Measurements from ENCODE around the gene NOL4L. TPM values are rescaled to one million over a fixed set of nuclear protein-coding genes. Genes with fewer than 3 reads are reported as not detected.

Gene NOL4L
- total RNA-seq, 1 donor from 2014 or later, result 30.5 TPM

DNA sequence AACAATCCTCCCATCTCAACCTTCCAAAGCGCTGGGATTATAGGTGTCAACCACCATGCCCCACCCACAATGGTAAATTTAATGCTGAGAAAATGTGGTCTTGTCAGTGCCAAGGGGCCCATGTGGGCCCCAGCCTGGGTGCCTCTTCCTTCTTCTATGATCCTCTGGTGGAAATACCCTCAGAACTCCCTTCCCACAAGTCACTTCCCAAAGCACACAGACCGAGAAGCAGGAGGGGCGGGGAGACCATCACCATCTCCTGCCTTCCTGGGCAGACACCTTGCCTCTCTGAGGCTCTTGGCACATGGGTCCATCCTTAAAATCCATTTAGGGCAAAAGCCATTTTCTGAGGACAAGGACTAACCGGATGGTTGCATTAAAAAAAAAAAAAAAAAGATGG is 59.0 kb downstream of the NOL4L start:
- H3K4me3 Mint-ChIP-seq (ENCODE audit: unreplicated experiment), result no peak overlapping the region
- no peak for DNase-seq (ENCODE audit: extremely low spot score, unreplicated experiment)
- TF ChIP-seq, protein P1, sequence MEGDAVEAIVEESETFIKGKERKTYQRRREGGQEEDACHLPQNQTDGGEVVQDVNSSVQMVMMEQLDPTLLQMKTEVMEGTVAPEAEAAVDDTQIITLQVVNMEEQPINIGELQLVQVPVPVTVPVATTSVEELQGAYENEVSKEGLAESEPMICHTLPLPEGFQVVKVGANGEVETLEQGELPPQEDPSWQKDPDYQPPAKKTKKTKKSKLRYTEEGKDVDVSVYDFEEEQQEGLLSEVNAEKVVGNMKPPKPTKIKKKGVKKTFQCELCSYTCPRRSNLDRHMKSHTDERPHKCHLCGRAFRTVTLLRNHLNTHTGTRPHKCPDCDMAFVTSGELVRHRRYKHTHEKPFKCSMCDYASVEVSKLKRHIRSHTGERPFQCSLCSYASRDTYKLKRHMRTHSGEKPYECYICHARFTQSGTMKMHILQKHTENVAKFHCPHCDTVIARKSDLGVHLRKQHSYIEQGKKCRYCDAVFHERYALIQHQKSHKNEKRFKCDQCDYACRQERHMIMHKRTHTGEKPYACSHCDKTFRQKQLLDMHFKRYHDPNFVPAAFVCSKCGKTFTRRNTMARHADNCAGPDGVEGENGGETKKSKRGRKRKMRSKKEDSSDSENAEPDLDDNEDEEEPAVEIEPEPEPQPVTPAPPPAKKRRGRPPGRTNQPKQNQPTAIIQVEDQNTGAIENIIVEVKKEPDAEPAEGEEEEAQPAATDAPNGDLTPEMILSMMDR (IDR thresholded peaks at IDR 0.05), result no peak
- no peaks in the 10 kb centered on the region for H3K27me3 Mint-ChIP-seq (ENCODE audit: unreplicated experiment)
- no peaks in the 10 kb centered on the region for H3K9me3 Mint-ChIP-seq (ENCODE audit: unreplicated experiment)
- H3K36me3 Mint-ChIP-seq (ENCODE audit: unreplicated experiment), result peaks cover 5% of the 10 kb centered on the region
- no peak overlapping the region for H3K27ac Mint-ChIP-seq (ENCODE audit: unreplicated experiment)
- peaks cover 58% of the 10 kb centered on the region for H3K4me1 Mint-ChIP-seq (ENCODE audit: unreplicated experiment)

DNA sequence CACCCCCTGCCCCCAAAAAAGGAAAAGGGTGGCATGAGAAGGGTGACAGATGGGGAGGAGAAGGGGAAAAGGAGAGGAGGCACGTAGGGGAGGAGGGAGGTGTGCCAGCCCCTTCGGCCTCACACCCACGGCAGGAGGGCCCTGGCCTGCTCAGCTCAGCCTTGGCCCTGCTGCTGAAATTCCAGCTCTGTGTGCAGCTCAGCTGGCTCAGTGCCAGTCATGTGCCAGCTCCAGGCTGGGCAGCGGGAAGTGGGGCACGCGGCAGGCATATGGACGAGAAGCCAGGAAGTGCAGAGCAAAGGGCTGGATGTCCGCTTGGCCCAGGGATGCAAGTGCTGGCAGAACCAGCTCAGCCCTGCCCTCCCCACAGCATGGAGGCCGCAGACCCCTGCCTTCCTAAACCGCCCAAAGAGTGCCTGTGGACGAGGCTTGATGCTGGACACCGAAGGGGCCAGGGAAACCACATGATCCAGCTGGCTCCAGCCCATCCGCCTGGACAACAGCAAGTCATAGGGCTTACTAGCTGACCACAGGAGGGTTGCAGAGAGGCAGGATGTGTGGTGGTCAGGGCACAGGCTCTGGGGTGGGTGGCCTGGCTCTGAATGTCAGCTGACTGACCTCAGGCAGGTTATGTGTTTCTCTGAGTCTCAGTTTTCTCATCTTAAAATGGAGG is 60.2 kb downstream of the NOL4L start:
- Mint-ChIP-seq H3K4me1 (ENCODE audit: unreplicated experiment) (peaks cover 58% of the 10 kb centered on the region), H3K36me3 (ENCODE audit: unreplicated experiment) (peaks cover 8% of the 10 kb centered on the region)

DNA sequence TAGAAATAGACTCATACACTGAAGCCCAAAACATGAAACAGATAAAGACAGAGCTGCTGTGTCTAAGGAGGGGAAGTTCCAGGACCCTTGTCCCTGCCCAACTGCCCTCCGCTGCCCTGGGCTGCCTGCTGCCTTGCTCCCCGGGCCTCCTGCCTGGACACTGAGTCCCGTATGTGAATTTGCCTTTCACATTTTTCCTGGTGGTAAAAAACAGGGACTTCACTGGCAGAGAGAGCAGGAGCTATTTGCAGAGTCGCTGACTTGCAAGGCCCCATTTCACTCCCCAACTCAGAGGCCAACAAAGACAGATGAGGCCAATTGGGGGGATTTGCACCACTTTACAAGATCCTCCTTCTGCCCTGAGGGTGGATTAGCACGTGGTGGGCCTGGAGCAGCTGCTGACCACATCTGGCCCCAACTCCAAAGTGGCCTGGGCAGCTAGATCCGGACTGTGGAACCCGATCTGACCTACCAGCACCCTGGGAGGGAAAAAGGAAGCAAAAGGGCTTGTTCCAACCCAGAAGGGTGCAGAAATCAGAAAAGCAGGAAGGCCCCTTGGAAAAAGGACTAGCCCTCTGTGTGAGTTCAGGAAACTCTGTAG is 61.4 kb downstream of the NOL4L start:
- H3K9me3 Mint-ChIP-seq (ENCODE audit: unreplicated experiment), result no peaks in the 10 kb centered on the region
- TF ChIP-seq, protein P1 (IDR thresholded peaks at IDR 0.05), result no peak
- no peak for DNase-seq (ENCODE audit: extremely low spot score, unreplicated experiment)
- H3K27ac Mint-ChIP-seq (ENCODE audit: unreplicated experiment), result no peak overlapping the region
- no peaks in the 10 kb centered on the region for H3K27me3 Mint-ChIP-seq (ENCODE audit: unreplicated experiment)
- H3K4me1 Mint-ChIP-seq (ENCODE audit: unreplicated experiment), result peaks cover 58% of the 10 kb centered on the region
- no peak overlapping the region for H3K4me3 Mint-ChIP-seq (ENCODE audit: unreplicated experiment)
- H3K36me3 Mint-ChIP-seq (ENCODE audit: unreplicated experiment), result peaks cover 13% of the 10 kb centered on the region

More for the DNA sequence above, 60.2 kb downstream of the NOL4L start:
- TF ChIP-seq, protein P1 (IDR thresholded peaks at IDR 0.05), result no peak
- Mint-ChIP-seq H3K27ac (ENCODE audit: unreplicated experiment) (peak overlapping the region; percentile 31), H3K27me3 (ENCODE audit: unreplicated experiment) (no peaks in the 10 kb centered on the region), H3K9me3 (ENCODE audit: unreplicated experiment) (no peaks in the 10 kb centered on the region), H3K4me3 (ENCODE audit: unreplicated experiment) (no peak overlapping the region)
- peak; percentile 94 for DNase-seq (ENCODE audit: extremely low spot score, unreplicated experiment)

DNA sequence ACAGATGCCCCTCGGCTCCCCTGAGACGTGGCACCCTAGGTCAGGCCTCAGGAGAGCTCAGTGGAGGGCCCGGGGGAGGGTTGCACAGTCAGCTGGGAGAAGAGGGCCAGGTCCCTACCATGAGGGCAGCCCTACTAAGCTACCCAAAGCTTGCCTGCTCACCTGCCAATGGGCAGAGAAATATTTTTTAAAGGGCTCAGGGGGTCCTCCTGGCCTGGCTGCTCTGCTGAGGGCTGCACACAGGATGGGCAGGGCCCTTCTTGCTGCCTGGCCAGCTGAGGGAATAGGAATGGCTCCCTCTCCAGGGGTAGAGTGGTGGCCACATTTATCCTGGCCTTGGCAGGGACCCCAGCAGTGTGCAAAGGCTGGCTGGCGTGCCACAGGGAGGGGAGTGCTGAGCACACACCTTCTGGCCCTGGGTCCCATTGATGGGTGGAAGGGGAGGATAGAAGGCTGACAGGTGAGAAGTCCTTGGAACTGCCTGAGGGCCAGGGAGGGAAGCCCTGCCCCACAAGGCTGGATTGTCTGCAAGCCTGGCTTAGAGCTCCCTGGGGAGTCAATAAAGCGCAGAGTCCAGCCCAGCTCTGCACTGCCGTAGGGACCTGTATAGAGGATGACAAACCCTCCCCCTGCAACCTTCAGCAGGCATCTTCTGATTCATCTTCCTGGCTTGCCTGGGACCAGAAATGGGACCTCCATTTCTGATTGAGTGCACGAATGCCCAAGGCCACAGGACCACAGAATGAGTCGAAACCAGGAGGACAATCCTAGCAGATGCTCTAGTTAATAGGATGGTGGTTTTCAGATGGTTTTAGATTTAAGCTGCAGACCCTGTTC is 62.1 kb downstream of the NOL4L start:
- Mint-ChIP-seq H3K27me3 (ENCODE audit: unreplicated experiment) (no peaks in the 10 kb centered on the region), H3K4me3 (ENCODE audit: unreplicated experiment) (no peak overlapping the region), H3K36me3 (ENCODE audit: unreplicated experiment) (peaks cover 13% of the 10 kb centered on the region), H3K27ac (ENCODE audit: unreplicated experiment) (no peak overlapping the region), H3K9me3 (ENCODE audit: unreplicated experiment) (no peaks in the 10 kb centered on the region), H3K4me1 (ENCODE audit: unreplicated experiment) (peaks cover 52% of the 10 kb centered on the region)
- no peak for DNase-seq (ENCODE audit: extremely low spot score, unreplicated experiment)
- TF ChIP-seq, protein P1 (IDR thresholded peaks at IDR 0.05), result no peak

DNA sequence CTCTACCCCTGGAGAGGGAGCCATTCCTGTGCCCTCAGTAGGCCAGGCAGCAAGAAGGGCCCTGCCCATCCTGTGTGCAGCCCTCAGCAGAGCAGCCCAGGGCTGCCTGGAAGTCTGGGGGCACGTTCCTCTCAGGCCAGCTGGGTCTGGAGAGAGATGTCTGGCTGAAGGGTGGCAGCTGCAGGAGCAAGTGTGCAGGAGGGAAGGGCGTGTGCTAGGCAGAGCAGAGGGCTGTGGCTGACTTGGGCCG is 62.7 kb downstream of the NOL4L start:
- Mint-ChIP-seq H3K27ac (ENCODE audit: unreplicated experiment) (no peak overlapping the region), H3K4me1 (ENCODE audit: unreplicated experiment) (peaks cover 51% of the 10 kb centered on the region), H3K9me3 (ENCODE audit: unreplicated experiment) (no peaks in the 10 kb centered on the region), H3K36me3 (ENCODE audit: unreplicated experiment) (peaks cover 13% of the 10 kb centered on the region), H3K4me3 (ENCODE audit: unreplicated experiment) (no peak overlapping the region), H3K27me3 (ENCODE audit: unreplicated experiment) (no peaks in the 10 kb centered on the region)
- TF ChIP-seq, protein P1 (IDR thresholded peaks at IDR 0.05), result no peak
- no peak for DNase-seq (ENCODE audit: extremely low spot score, unreplicated experiment)
